ENCODE results near the gene PKNOX2.

Gene PKNOX2

GRCh38 chr11:125157118-125157733, 7.3 kb upstream of the PKNOX2 start:
- no peak overlapping the region for H3K4me3 ChIP-seq (ENCODE audit: low read length)
- no peak overlapping the region for H3K9ac ChIP-seq (ENCODE audit: low read length)
- no peak overlapping the region for H3K27ac ChIP-seq (ENCODE audit: low read length)
- H3K4me1 ChIP-seq (ENCODE audit: low read length), result no peaks in the 10 kb centered on the region
- no peaks in the 10 kb centered on the region for H4K20me1 ChIP-seq (ENCODE audit: insufficient read depth, low read length)
- no peak overlapping the region for H3K4me2 ChIP-seq (ENCODE audit: low read depth, low read length)
- H3K27me3 ChIP-seq (replicated peaks; ENCODE audit: insufficient read depth, low read length), result no peaks in the 10 kb centered on the region
- TF ChIP-seq EZH2 (optimal IDR thresholded peaks at IDR 0.05; ENCODE audit: low read depth, low read length) (no peak), EZH2phosphoT487 (IDR thresholded peaks at IDR 0.05; ENCODE audit: low read length) (no peak), CTCF (IDR thresholded peaks at IDR 0.05; ENCODE audit: low read length) (no peak)
- H2AFZ ChIP-seq (ENCODE audit: low read length), result no peak overlapping the region
- H3K36me3 ChIP-seq (replicated peaks; ENCODE audit: insufficient read depth, low read length), result no peaks in the 10 kb centered on the region
- H3K79me2 ChIP-seq (ENCODE audit: low read length), result no peaks in the 10 kb centered on the region
- no peak for DNase-seq
- H3F3A ChIP-seq (ENCODE audit: insufficient read depth, low read length), result no peaks in the 10 kb centered on the region
- H3K9me3 ChIP-seq (replicated peaks; ENCODE audit: insufficient read depth, low read length), result no peaks in the 10 kb centered on the region
- H3K9me2 ChIP-seq (replicated peaks; ENCODE audit: insufficient read depth, low read length), result no peaks in the 10 kb centered on the region

GRCh38 chr11:125157953-125158680, 6.4 kb upstream of the PKNOX2 start:
- Histone ChIP-seq H2AFZ (ENCODE audit: low read length) (no peak overlapping the region), H3K36me3 (replicated peaks; ENCODE audit: insufficient read depth, low read length) (no peaks in the 10 kb centered on the region), H3K4me1 (ENCODE audit: low read length) (no peaks in the 10 kb centered on the region), H3K9ac (ENCODE audit: low read length) (no peak overlapping the region), H3K9me3 (replicated peaks; ENCODE audit: insufficient read depth, low read length) (no peaks in the 10 kb centered on the region), H3K9me2 (replicated peaks; ENCODE audit: insufficient read depth, low read length) (no peaks in the 10 kb centered on the region), H4K20me1 (ENCODE audit: insufficient read depth, low read length) (no peaks in the 10 kb centered on the region), H3K4me2 (ENCODE audit: low read depth, low read length) (no peak overlapping the region), H3K4me3 (ENCODE audit: low read length) (no peak overlapping the region), H3K27ac (ENCODE audit: low read length) (no peak overlapping the region), H3K79me2 (ENCODE audit: low read length) (no peaks in the 10 kb centered on the region), H3F3A (ENCODE audit: insufficient read depth, low read length) (no peaks in the 10 kb centered on the region), H3K27me3 (replicated peaks; ENCODE audit: insufficient read depth, low read length) (no peaks in the 10 kb centered on the region)
- no peak for TF ChIP-seq EZH2phosphoT487 (IDR thresholded peaks at IDR 0.05; ENCODE audit: low read length)
- TF ChIP-seq EZH2 (optimal IDR thresholded peaks at IDR 0.05; ENCODE audit: low read depth, low read length), result no peak
- TF ChIP-seq CTCF (IDR thresholded peaks at IDR 0.05; ENCODE audit: low read length), result no peak
- no peak for DNase-seq

DNA sequence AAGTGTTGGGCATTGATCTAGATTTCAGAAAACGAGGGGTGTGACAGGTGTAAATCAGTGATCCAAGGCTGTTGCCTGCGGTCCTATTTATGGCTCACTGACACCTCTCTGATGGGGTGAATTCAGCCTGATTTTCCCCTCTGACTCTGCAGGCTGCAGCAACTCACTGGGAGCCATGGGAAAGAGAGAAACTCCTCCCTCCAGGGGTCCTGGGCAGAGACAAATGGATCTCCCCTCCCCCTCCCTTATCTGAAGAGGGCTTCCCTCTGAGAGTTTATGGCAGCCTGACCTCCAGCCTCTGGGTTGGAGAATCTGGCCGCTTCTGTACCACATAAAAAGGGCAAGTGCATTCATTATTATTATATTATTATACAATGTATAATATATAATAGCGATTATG, 1.8 kb upstream of the PKNOX2 start:
- H3K27me3 ChIP-seq (replicated peaks; ENCODE audit: insufficient read depth, low read length), result peaks cover 27% of the 10 kb centered on the region
- no peaks in the 10 kb centered on the region for H3K4me1 ChIP-seq (ENCODE audit: low read length)
- no peaks in the 10 kb centered on the region for H3K9me3 ChIP-seq (replicated peaks; ENCODE audit: insufficient read depth, low read length)
- H3K27ac ChIP-seq (ENCODE audit: low read length), result no peak overlapping the region
- H3K4me3 ChIP-seq (ENCODE audit: low read length), result no peak overlapping the region
- no peaks in the 10 kb centered on the region for H3K79me2 ChIP-seq (ENCODE audit: low read length)
- H3K9me2 ChIP-seq (replicated peaks; ENCODE audit: insufficient read depth, low read length), result no peaks in the 10 kb centered on the region
- H3K36me3 ChIP-seq (replicated peaks; ENCODE audit: insufficient read depth, low read length), result no peaks in the 10 kb centered on the region
- DNase-seq, result no peak
- H2AFZ ChIP-seq (ENCODE audit: low read length), result no peak overlapping the region
- TF ChIP-seq CTCF (IDR thresholded peaks at IDR 0.05; ENCODE audit: low read length), result no peak
- no peak for TF ChIP-seq EZH2phosphoT487 (IDR thresholded peaks at IDR 0.05; ENCODE audit: low read length)
- TF ChIP-seq EZH2 (optimal IDR thresholded peaks at IDR 0.05; ENCODE audit: low read depth, low read length), result no peak
- no peaks in the 10 kb centered on the region for H3F3A ChIP-seq (ENCODE audit: insufficient read depth, low read length)
- no peak overlapping the region for H3K4me2 ChIP-seq (ENCODE audit: low read depth, low read length)
- no peak overlapping the region for H3K9ac ChIP-seq (ENCODE audit: low read length)
- H4K20me1 ChIP-seq (ENCODE audit: insufficient read depth, low read length), result no peaks in the 10 kb centered on the region
